Neural cell (in vitro differentiated cells): Measurements from ENCODE around the gene TOX2. TPM values are rescaled to one million over a fixed set of nuclear protein-coding genes. Genes with fewer than 3 reads are reported as not detected.

ENCODE experiments used
- H2AFZ ChIP-seq: fragments of 200-600, 300-800 bp; sonication (generic), shearing (Covaris generic); 2 replicates; pipeline ENCODE4 v1.6.0; 2014; ENCODE audit warnings: low read depth, mild to moderate bottlenecking, antibody characterized with exemption, low read length, moderate library complexity
- H3F3A ChIP-seq: fragments of 200-600 bp; shearing (Covaris generic); 2 replicates; pipeline ENCODE4 v1.6.1; 2016; ENCODE audit warnings: mild to moderate bottlenecking, moderate library complexity, mixed read lengths, antibody characterized with exemption, low read length; ENCODE audit not compliant: insufficient read depth, poor library complexity, severe bottlenecking
- H3K27ac ChIP-seq: fragments of 200-600, 300-800 bp; sonication (generic), shearing (Covaris generic); 2 replicates; pipeline ENCODE4 v1.5.1; 2014; ENCODE audit warnings: mild to moderate bottlenecking, low read length, moderate library complexity
- H3K27me3 ChIP-seq: fragments of 300-800, 200-600 bp; sonication (generic), shearing (Covaris generic); 2 replicates; pipeline ENCODE4 v1.6.0; 2014; ENCODE audit warnings: mild to moderate bottlenecking, low read depth, low read length, moderate library complexity; ENCODE audit not compliant: insufficient read depth
- H3K36me3 ChIP-seq: fragments of 300-800, 200-600 bp; sonication (generic), shearing (Covaris generic); 2 replicates; pipeline ENCODE4 v1.5.1; 2014; ENCODE audit warnings: mild to moderate bottlenecking, antibody characterized with exemption, low read length, moderate library complexity; ENCODE audit not compliant: insufficient read depth
- H3K4me2 ChIP-seq: fragments of 300-800, 200-600 bp; sonication (generic), shearing (Covaris generic); 2 replicates; pipeline ENCODE4 v1.6.0; 2014; ENCODE audit warnings: mild to moderate bottlenecking, low read length
- H3K4me3 ChIP-seq: fragments of 300-800, 200-600 bp; sonication (generic), shearing (Covaris generic); 2 replicates; pipeline ENCODE4 v1.5.1; 2014; ENCODE audit warnings: mild to moderate bottlenecking, low read length, moderate library complexity
- H3K79me2 ChIP-seq: fragments of 200-600 bp; shearing (Covaris generic); replicated peaks from 2 replicates; pipeline ENCODE4 v1.6.0; 2014; ENCODE audit warnings: mild to moderate bottlenecking, low read length, moderate library complexity; ENCODE audit not compliant: insufficient read depth
- H3K9ac ChIP-seq: fragments of 300-800, 200-600 bp; sonication (generic), shearing (Covaris generic); 2 replicates; pipeline ENCODE4 v1.6.1; 2016; ENCODE audit warnings: mild to moderate bottlenecking, low read length, mixed read lengths
- H3K9me2 ChIP-seq: fragments of 200-600 bp; shearing (Covaris generic); 2 replicates; pipeline ENCODE4 v1.6.1; 2016; ENCODE audit warnings: mild to moderate bottlenecking, low read length, mixed read lengths; ENCODE audit not compliant: insufficient read depth
- H3K9me3 ChIP-seq: fragments of 200-600, 300-800 bp; sonication (generic), shearing (Covaris generic); 2 replicates; pipeline ENCODE4 v1.6.1; 2016; ENCODE audit warnings: mild to moderate bottlenecking, mixed run types, low read length, moderate library complexity, mixed read lengths
- H4K20me1 ChIP-seq: fragments of 200-600 bp; shearing (Covaris generic); 2 replicates; pipeline ENCODE4 v1.6.1; 2016; ENCODE audit warnings: mild to moderate bottlenecking, mixed run types; ENCODE audit not compliant: insufficient read depth
- EP300 ChIP-seq: fragments of 450-650 bp; conservative IDR thresholded peaks from 2 replicates; pipeline ENCODE4 v1.6.1; 2014; ENCODE audit warnings: antibody characterized with exemption, mild to moderate bottlenecking, moderate library complexity; ENCODE audit not compliant: poor library complexity, severe bottlenecking
- EZH2 ChIP-seq: fragments of 200-600, 300-800 bp; shearing (Covaris generic), sonication (generic); IDR thresholded peaks from 2 replicates; pipeline ENCODE4 v1.6.1; 2014; ENCODE audit warnings: antibody characterized with exemption, low read length, borderline replicate concordance, mild to moderate bottlenecking; ENCODE audit not compliant: insufficient read depth, poor library complexity, severe bottlenecking
- MXI1 ChIP-seq: fragments of 450-650 bp; conservative IDR thresholded peaks from 2 replicates; pipeline ENCODE4 v1.6.1; 2014; ENCODE audit warnings: antibody characterized with exemption, mild to moderate bottlenecking; ENCODE audit not compliant: poor library complexity, severe bottlenecking
- POLR2AphosphoS5 ChIP-seq: IDR thresholded peaks from 2 replicates; pipeline ENCODE4 v1.6.1; 2012
- RAD21 ChIP-seq: fragments of 450-650 bp; conservative IDR thresholded peaks from 2 replicates; pipeline ENCODE4 v1.6.1; 2014; ENCODE audit warnings: antibody characterized with exemption, mild to moderate bottlenecking, moderate library complexity
- SMC3 ChIP-seq: fragments of 450-650 bp; conservative IDR thresholded peaks from 2 replicates; pipeline ENCODE4 v1.6.1; 2014; ENCODE audit warnings: antibody characterized with exemption, mild to moderate bottlenecking, moderate library complexity; ENCODE audit not compliant: poor library complexity
- TAF1 ChIP-seq: IDR thresholded peaks from 2 replicates; pipeline ENCODE4 v1.6.1; 2012; ENCODE audit warnings: low read depth
- polyA plus RNA-seq: library from polyadenylated mRNA; depleted of rRNA; stranded (reverse); fragments of >200 nt; gene quantifications from 2 replicates; pipeline ENCODE4 v1.2.3, GENCODE V29; 2014
- TF ChIP-seq, protein P1 (sequence below): IDR thresholded peaks from 2 replicates; pipeline ENCODE4 v1.6.1; 2012; ENCODE audit warnings: borderline replicate concordance
- TF ChIP-seq, protein P2 (sequence below): fragments of 450-650 bp; IDR thresholded peaks from 2 replicates; pipeline ENCODE4 v1.5.1; 2014; ENCODE audit warnings: antibody characterized with exemption, mild to moderate bottlenecking, moderate library complexity; ENCODE audit not compliant: poor library complexity, severe bottlenecking

TOX2 gene
- polyA plus RNA-seq, 1 donor from 2014 or later = 0.89 TPM

- no peak overlapping the region for H3K4me3 ChIP-seq
- no peaks in the 10 kb centered on the region for H3F3A ChIP-seq
- no peaks in the 10 kb centered on the region for H4K20me1 ChIP-seq
- no peaks in the 10 kb centered on the region for H3K27me3 ChIP-seq
- H3K79me2 ChIP-seq = no peaks in the 10 kb centered on the region
- no peaks in the 10 kb centered on the region for H3K36me3 ChIP-seq
- no peak overlapping the region for H3K27ac ChIP-seq
- no peaks in the 10 kb centered on the region for H3K9me3 ChIP-seq
- H2AFZ ChIP-seq = no peak overlapping the region
- no peak overlapping the region for H3K9ac ChIP-seq
- H3K4me2 ChIP-seq = no peak overlapping the region
- TF ChIP-seq POLR2AphosphoS5 = no peak
- no peak for TF ChIP-seq MXI1
- TF ChIP-seq SMC3 = no peak
- no peak for TF ChIP-seq RAD21
- TF ChIP-seq, protein P1, sequence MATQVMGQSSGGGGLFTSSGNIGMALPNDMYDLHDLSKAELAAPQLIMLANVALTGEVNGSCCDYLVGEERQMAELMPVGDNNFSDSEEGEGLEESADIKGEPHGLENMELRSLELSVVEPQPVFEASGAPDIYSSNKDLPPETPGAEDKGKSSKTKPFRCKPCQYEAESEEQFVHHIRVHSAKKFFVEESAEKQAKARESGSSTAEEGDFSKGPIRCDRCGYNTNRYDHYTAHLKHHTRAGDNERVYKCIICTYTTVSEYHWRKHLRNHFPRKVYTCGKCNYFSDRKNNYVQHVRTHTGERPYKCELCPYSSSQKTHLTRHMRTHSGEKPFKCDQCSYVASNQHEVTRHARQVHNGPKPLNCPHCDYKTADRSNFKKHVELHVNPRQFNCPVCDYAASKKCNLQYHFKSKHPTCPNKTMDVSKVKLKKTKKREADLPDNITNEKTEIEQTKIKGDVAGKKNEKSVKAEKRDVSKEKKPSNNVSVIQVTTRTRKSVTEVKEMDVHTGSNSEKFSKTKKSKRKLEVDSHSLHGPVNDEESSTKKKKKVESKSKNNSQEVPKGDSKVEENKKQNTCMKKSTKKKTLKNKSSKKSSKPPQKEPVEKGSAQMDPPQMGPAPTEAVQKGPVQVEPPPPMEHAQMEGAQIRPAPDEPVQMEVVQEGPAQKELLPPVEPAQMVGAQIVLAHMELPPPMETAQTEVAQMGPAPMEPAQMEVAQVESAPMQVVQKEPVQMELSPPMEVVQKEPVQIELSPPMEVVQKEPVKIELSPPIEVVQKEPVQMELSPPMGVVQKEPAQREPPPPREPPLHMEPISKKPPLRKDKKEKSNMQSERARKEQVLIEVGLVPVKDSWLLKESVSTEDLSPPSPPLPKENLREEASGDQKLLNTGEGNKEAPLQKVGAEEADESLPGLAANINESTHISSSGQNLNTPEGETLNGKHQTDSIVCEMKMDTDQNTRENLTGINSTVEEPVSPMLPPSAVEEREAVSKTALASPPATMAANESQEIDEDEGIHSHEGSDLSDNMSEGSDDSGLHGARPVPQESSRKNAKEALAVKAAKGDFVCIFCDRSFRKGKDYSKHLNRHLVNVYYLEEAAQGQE = no peak
- no peak for TF ChIP-seq EZH2
- TF ChIP-seq TAF1 = no peak
- TF ChIP-seq, protein P2, sequence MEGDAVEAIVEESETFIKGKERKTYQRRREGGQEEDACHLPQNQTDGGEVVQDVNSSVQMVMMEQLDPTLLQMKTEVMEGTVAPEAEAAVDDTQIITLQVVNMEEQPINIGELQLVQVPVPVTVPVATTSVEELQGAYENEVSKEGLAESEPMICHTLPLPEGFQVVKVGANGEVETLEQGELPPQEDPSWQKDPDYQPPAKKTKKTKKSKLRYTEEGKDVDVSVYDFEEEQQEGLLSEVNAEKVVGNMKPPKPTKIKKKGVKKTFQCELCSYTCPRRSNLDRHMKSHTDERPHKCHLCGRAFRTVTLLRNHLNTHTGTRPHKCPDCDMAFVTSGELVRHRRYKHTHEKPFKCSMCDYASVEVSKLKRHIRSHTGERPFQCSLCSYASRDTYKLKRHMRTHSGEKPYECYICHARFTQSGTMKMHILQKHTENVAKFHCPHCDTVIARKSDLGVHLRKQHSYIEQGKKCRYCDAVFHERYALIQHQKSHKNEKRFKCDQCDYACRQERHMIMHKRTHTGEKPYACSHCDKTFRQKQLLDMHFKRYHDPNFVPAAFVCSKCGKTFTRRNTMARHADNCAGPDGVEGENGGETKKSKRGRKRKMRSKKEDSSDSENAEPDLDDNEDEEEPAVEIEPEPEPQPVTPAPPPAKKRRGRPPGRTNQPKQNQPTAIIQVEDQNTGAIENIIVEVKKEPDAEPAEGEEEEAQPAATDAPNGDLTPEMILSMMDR = no peak
- no peak for TF ChIP-seq EP300
- H3K9me2 ChIP-seq = no peaks in the 10 kb centered on the region
Measured at GRCh38 chr20:43994486-43995100, 79.9 kb downstream of the TOX2 start.

DNA sequence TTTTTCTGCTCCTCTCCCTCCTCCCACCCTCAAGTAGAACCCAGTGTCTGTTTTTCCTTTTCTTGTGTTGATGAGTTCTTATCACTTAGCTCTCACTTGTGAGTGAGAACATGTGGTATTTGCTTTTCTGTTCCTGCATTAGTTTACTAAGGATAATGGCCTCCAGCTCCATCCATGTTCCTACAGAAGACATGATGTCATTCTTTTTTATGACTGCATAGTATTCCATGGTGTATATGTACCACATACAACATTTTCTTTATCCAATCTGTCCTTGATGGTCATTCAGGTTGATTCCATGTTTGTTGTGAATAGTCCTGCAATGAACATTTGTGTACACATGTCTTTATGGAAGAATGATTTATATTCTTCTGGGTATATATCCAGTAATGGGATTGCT lies 81.0 kb downstream of the TOX2 start:
- Histone ChIP-seq H3K27me3 (no peaks in the 10 kb centered on the region), H3K36me3 (no peaks in the 10 kb centered on the region), H3K9me3 (no peaks in the 10 kb centered on the region), H3K79me2 (no peaks in the 10 kb centered on the region), H2AFZ (no peak overlapping the region), H4K20me1 (no peaks in the 10 kb centered on the region), H3K27ac (no peak overlapping the region), H3K4me2 (no peak overlapping the region), H3K9ac (no peak overlapping the region), H3K9me2 (no peaks in the 10 kb centered on the region), H3F3A (no peaks in the 10 kb centered on the region), H3K4me3 (no peak overlapping the region)
- TF ChIP-seq, protein P2 = no peak
- TF ChIP-seq, protein P1 = no peak
- TF ChIP-seq MXI1 (no peak), SMC3 (no peak), RAD21 (no peak), POLR2AphosphoS5 (no peak), EP300 (no peak), TAF1 (no peak)
